AG20443 (cell line): ENCODE data around the gene TCL1A.

ENCODE experiments used
- DNase-seq: peaks from one replicate; pipeline ENCODE4 v3.0.0; 2012; ENCODE audit warnings: low spot score, mixed read lengths

TCL1A gene

DNA sequence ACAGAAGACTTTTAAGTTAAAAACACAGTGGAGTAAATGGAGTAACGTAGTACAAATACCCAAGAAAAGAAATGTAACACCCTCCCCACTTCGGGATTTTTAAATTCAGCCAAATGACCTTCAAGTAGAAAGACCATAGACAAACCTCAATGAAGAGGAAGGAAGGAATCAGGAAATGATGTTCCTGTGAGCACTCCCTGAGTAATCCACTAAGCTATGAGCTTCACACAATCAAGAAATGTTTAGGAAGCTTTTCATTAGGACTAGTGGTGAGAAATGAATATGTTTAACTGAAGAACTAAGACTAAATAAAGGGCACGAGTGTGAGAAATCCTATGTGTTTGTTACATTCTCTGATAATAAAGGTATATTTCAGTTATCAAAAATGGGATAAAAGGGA is 10.1 kb downstream of the TCL1A start:
- no peak for DNase-seq

DNA sequence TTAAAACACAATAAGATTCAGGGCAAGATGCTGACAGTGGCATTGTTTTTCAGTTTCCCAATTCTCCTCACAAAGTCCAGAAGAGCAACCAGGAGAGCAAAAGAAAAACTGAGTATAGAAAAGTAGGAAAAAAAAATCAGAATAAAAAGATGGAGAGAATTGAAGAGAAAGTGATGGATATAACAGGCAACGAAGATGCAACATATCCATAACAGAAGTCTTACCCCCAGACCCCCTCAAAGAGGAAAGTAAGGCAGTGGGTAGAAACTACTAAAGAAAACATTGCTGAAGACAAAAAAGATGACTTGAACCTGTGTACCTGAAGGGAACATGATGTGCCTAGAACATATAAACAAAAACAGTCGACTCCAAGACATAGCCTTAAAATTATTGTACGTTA is 10.6 kb downstream of the TCL1A start:
- no peak for DNase-seq

DNA sequence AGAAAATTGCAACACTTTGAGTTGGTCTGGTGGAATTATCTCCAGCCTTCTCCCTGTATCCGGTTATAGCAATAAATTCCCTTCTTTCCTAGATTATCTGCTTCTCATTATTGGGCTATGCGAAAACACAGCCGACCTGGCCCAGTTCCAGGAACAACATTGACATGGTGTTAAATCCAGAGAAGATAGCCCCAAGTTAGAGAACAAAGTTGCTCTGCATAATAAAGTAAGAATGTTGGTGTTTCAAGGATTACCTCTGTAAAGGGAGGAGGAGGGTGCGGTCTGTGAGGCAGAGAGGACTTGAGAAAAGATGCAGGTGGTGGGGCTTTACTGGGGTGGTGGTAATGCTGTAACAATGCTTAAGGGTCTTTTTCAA is 12.1 kb downstream of the TCL1A start:
- DNase-seq, result no peak

DNA sequence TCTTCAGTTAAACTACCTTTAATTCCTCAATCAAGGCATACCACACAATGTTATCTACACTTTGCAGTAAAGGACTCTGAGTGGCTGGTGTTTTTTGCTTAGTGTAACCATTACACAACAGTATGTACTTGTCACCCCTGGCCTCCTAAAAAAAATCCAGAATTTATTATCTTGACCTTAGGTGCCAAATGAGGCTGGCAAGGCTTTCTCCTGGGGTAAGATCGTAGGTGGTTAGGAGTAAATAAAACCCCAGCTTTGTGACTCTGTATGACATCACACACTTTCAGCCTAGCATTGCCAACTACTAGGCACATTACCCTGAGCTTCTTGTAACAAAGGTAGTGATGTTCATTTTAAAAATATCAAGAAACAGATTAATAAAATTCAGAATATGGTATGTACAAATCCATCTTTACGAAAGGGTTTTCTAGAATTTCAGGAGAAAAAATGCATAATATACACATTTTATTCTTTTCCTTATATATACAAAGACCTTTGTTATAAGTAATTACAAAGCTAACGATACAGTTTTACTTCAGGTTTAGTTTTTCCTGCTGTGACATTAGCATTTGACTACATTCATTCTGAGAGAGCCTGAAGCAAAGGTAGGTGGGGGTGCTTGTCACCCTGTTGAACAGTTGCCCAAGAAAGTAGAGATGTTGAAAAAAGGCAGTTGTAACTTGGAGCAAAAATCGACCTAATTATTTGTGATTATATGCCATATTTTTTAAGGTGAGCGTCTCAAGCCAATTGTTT is 13.5 kb downstream of the TCL1A start:
- no peak for DNase-seq

DNA sequence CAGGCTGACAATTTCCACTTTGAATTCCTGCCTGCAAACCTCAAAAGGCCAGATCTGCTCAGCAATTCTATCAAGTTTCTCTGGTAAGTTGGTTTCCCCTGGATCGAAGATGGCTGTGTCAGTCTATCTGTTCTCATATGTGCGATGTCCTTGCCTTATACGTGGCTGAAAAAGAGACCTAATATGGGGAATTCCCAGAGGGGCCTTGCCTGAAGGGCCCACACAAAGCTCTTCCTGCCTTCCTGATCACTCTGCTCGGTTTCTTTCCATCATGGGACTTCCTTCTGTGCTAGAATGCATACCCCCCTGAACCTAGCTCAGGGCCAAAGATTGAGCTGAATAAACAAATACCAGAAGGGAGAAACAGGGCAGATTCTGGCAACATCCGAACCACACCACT is 14.5 kb downstream of the TCL1A start:
- DNase-seq, result no peak

DNA sequence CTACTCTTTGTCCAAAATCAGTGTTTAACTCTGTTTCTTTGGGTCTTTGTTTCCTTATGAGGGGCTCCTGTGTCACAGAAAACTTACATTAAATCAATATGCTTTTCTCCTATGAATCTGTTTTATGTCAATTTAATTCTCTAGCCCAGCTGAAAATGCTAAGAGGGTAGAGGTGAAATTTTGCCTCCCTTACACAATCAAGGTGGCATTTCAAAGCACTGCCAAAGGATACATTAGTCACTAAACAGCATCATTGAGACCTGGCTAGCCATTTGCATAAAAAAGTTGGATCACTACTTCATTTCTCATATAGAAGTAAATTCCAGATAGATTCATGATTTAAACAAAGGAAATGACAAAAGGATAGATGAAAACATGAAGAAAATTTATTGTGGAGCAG is 15.6 kb downstream of the TCL1A start:
- no peak for DNase-seq

DNA sequence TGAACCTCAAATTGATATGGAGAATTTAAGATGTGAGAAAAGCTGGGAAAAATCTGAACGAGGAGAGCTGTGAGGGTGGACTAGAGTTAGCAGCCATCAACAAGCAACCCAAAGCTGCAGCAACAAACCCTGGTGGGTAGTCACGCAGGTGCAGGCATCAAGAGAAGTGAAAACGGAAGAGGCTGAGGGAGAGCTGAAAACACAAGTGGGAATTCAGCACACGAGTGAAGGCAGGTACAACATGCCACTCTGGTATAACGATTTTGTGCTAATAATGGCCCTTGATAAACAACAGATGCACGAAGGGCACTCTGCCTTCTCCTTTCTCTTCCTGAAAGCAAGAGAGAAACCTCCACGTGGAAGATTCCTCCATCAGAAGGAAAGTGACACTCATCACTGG is 16.2 kb downstream of the TCL1A start:
- DNase-seq, result no peak

DNA sequence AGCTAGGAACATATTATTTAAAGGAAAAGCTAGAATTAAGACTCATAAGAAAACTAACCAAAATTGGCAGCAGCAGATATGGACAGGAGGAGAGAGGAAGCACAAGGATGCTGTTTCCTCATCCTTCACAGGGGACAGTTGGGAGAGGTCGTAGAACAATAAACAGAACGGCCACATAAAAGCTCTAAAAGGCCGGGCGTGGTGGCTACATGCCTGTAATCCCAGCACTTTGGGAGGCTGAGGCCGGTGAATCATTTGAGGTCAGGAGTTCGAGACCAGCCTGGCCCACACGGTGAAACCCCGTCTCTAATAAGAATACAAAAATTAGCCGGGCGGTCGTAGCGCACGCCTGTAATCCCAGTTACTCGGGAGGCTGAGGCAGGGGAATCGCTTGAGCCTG is 17.2 kb downstream of the TCL1A start:
- DNase-seq, result no peak

DNA sequence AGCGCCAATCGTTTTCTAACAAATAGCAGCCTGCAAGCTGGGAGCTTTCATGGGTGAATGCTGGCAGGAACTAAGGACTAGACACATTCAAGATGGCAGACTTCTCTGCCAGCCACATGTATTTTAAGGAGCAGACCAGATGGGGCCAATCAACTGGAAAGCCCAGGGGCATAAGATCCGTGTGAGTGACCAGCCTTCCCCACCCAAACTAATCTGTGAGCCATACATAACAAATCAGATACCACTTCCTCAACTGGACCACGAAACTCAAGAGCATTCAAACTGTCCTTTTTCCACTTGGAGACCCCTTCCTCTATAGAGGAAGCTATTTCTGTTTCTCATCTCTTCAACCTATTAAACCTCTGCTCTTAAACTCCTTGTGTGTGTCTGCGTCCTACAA is 18.0 kb downstream of the TCL1A start:
- no peak for DNase-seq

DNA sequence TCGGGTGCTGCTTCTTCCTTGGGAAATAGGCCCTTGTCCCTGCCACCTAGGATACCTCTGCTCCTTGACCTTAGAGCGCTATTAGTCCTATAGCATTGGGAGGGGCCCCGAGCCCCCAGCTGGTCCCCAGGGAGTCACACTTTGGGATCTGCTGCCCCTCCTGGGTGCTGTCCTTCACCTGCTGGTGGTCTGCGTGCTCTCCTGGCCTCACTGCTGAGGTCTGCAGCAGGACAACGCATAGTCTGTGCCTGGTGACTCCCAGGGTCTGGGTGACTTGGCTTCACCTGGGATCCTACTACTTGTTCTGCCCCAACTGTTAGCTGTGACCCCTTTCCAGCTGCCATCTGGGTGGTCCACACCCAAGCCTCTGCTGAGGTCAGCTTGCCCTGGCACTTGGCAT is 18.9 kb downstream of the TCL1A start:
- no peak for DNase-seq

DNA sequence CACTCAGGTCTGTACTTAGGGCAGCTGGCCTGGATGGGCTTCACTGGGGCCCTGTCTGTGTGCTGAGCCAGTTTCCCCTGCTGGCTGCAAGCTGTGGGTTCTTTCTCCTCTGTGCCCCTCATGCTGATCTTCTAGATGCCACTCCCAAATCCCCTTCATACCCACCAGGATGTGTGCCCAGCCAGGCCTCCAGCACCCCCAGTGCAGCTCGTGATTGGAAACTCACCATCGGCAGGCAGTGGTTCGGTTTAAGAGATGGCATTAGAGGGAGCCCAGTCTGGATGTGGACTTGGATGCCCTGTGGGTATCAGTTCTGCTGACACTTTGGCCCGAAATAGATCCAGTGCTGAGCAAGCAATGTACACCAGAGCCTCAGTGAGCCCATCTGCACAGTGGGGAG is 21.8 kb downstream of the TCL1A start:
- DNase-seq, result no peak

GRCh38 chr14:95691591-95691990 is 22.3 kb downstream of the TCL1A start:
- DNase-seq, result no peak

DNA sequence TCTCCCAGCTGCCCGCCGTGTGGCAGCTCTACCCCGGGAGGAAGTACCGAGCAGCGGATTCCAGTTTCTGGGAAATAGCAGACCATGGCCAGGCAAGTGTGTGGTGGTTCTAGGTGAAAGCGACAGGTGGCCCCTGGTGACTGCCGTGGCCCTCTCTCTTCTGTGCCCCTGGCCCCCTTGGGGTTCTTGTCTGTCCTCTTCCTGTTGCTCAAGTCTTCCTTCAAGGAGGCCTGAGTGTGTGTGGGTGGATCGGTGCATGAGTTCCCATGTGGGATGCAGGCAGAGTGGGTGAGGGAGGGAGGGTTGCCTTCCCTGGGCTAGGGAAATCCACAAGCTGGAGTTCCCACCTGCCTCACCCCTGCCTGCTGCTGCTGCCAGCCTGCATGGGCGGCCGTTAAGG is 23.1 kb downstream of the TCL1A start:
- no peak for DNase-seq

GRCh38 chr14:95689441-95689840 is 24.5 kb downstream of the TCL1A start:
- no peak for DNase-seq

- no peak for DNase-seq
Measured at GRCh38 chr14:95686935-95687334, 27.0 kb downstream of the TCL1A start.

DNA sequence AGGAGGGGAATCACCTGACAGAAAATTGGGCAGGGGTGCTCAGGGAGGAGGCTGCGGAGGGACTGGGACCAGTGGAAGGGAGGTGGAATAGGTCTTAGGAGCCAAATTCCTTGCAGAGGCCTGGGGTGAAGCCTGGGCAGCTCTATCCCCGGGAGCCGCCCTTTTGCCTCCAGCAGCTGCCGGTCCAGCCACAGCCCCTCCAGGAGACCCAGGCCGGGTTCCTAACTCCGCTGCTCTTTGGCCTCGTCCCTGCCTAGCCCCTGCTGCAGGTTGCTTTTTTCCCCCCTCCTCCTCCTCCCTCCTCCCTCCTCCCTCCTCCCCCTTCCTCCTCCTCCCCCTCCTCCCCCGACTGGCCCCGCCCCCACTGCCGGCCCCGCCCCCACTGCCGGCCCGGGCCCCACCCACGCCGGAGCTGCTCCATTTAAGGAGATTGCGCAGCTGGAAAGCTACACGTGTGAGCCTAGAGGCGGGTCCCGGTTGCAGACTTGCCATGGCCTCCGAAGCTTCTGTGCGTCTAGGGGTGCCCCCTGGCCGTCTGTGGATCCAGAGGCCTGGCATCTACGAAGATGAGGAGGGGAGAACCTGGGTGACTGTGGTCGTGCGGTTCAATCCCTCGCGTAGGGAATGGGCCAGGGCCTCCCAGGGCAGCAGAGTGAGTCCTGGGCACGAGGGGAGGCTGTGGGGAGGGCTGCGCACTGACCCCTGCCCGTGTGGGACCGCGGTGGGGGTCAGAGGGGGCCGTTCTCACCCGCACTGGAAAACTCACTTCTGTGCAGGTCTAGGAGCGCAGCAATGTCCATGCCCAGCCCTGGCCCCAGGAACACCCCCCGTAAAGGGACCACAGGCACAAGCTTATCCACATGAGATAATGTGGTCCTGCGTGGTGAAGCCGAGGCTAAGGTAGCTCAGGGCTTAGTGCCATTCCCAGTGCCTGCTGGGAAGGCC is 27.7 kb downstream of the TCL1A start, which contains the start of gene TCL1B:
Gene TCL1B (plus strand): TSS at position 449 of the 945 bp plus-strand sequence. CDS start 42 bp downstream, at position 491.
- no peak for DNase-seq

- DNase-seq, result peak; percentile 35
Measured at GRCh38 chr14:95683793-95684192, 30.1 kb downstream of the TCL1A start.

GRCh38 chr14:95681153-95681552 is 32.8 kb downstream of the TCL1A start:
- DNase-seq, result no peak

DNA sequence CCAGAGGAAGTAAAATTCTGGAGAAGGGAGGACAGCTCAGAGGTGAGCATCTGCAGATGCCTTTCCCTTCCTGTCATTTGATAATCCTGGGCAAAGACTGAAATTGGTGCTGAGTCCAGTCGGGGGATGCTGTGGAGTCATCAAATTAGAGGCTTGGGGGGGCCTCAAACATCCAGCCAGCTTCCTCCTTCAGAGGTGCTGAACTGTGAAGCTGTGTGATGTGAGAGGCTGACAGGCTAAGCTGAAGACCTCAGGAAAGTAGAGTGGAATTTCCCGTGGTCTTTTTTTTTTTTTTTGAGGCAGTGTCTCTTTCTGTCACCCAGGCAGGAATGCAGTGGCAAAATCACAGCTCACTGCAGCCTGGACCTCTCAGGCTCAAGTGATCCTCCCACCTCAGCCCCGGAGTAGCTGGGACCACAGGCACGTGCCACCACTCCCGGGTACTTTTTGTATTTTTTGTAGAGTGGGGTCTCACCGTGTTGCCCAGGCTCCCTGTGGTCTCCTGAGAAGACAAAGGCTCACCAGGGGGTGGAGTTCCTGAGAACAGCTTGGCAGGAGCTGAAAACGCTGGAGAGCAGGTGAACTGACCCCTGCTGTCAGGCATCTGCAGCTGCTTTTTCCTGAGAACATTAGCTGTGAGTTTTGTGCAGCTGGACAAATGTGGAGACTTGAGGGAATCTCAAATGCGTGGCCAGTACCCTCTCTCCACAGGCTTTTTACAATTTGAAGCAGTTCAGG is 33.8 kb downstream of the TCL1A start:
- no peak for DNase-seq

- no peak for DNase-seq
Measured at GRCh38 chr14:95679148-95679815, 34.6 kb downstream of the TCL1A start.

DNA sequence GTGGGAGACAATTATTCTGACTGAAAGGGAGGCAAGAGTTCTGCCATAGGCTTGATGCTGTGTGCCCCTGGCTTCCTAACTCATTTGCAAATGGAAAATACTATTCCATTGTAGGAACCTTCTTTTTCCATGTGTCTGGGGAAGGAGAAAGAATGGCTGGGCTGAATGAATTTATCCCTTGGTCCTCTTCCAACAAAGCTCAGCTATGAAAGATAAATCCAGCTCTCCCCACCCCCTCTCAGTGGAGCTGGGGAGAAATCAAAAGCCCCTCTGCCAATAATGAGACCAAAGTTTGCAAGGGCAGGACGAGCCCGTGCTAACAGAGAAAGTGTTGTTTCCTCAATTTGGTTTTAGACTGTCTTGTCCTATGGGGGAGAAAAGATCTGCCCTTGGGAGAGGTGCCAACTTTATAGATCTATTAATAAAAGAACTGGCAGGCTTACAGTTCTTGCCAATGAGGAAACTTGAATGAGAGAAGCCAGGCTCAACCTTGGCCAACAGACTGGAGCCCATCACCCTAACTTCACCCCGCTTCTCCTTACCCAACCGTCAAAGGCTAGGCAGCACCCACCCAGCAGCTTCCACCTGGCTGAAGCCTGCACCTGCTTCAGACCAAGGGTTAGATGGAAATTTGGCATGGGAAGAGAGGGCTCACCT is 36.6 kb downstream of the TCL1A start:
- DNase-seq, result no peak
